Neural progenitor cell (in vitro differentiated cells): ENCODE data around the gene SIAE. TPM values are rescaled to one million over a fixed set of nuclear protein-coding genes. Genes with fewer than 3 reads are reported as not detected.

Source experiments
- DNase-seq: peaks from one replicate; pipeline ENCODE4 v3.0.0-alpha.2; 2016; ENCODE audit warnings: low spot score
- H2AFZ ChIP-seq: fragments of 200-600 bp; sonication (generic); replicated peaks from 2 replicates; pipeline ENCODE4 v1.6.1; 2016; ENCODE audit warnings: antibody characterized with exemption
- H3F3A ChIP-seq: fragments of 200-600 bp; sonication (generic); 2 replicates; pipeline ENCODE4 v1.6.1; 2016; ENCODE audit warnings: antibody characterized with exemption, low read depth
- H3K27ac ChIP-seq: fragments of 200-600 bp; sonication (generic); 2 replicates; pipeline ENCODE4 v1.5.1; 2016; ENCODE audit warnings: mild to moderate bottlenecking
- H3K27me3 ChIP-seq: fragments of 200-600 bp; sonication (generic); 2 replicates; pipeline ENCODE4 v1.6.1; 2016; ENCODE audit warnings: mild to moderate bottlenecking, moderate library complexity
- H3K36me3 ChIP-seq: fragments of 200-600 bp; sonication (generic); 2 replicates; pipeline ENCODE4 v1.5.1; 2016
- H3K4me1 ChIP-seq: fragments of 200-600 bp; sonication (generic); 2 replicates; pipeline ENCODE4 v1.6.1; 2016; ENCODE audit warnings: mixed run types
- H3K4me2 ChIP-seq: fragments of 200-600 bp; sonication (generic); 2 replicates; pipeline ENCODE4 v1.6.1; 2016
- H3K4me3 ChIP-seq: fragments of 200-600 bp; sonication (generic); 2 replicates; pipeline ENCODE4 v1.5.1; 2016
- H3K79me2 ChIP-seq: fragments of 200-600 bp; sonication (generic); 2 replicates; pipeline ENCODE4 v1.6.1; 2016; ENCODE audit warnings: low read depth
- H3K9ac ChIP-seq: fragments of 200-600 bp; sonication (generic); 2 replicates; pipeline ENCODE4 v1.6.1; 2016
- H3K9me3 ChIP-seq: fragments of 200-600 bp; sonication (generic); 2 replicates; pipeline ENCODE4 v1.5.1; 2016; ENCODE audit warnings: low read depth
- H4K20me1 ChIP-seq: fragments of 200-600 bp; sonication (generic); 2 replicates; pipeline ENCODE4 v1.6.1; 2016; ENCODE audit warnings: low read depth
- H3K27ac Mint-ChIP-seq: 3 replicates; pipeline ENCODE4 v1.8.0; 2021; ENCODE audit warnings: mixed read lengths
- H3K27me3 Mint-ChIP-seq: 2 replicates; pipeline ENCODE4 v1.8.0; 2022; ENCODE audit warnings: low read depth, mild to moderate bottlenecking, inconsistent platforms, moderate library complexity, mixed read lengths; ENCODE audit not compliant: insufficient read depth
- H3K36me3 Mint-ChIP-seq: 3 replicates; pipeline ENCODE4 v1.8.0; 2021; ENCODE audit warnings: mixed read lengths
- H3K4me1 Mint-ChIP-seq: 3 replicates; pipeline ENCODE4 v1.8.0; 2021; ENCODE audit warnings: mixed read lengths
- H3K4me3 Mint-ChIP-seq: 3 replicates; pipeline ENCODE4 v1.8.0; 2021; ENCODE audit warnings: mild to moderate bottlenecking, moderate library complexity, mixed read lengths
- H3K9me3 Mint-ChIP-seq: 3 replicates; pipeline ENCODE4 v1.8.0; 2020; ENCODE audit warnings: mixed read lengths
- CTCF ChIP-seq: fragments of 200-600 bp; sonication (generic); IDR thresholded peaks from 2 replicates; pipeline ENCODE4 v1.5.1; 2017; ENCODE audit warnings: antibody characterized with exemption, mild to moderate bottlenecking
- EZH2 ChIP-seq: fragments of 200-600 bp; sonication (generic); IDR thresholded peaks from 2 replicates; pipeline ENCODE4 v1.6.1; 2017; ENCODE audit warnings: antibody characterized with exemption, mild to moderate bottlenecking, moderate library complexity
- EZH2phosphoT487 ChIP-seq: fragments of 200-600 bp; sonication (generic); IDR thresholded peaks from 2 replicates; pipeline ENCODE4 v1.6.1; 2017; ENCODE audit warnings: antibody characterized with exemption
- total RNA-seq: library from RNA; depleted of rRNA; stranded (reverse); fragments of >200 nt; gene quantifications from 2 replicates; pipeline ENCODE4 v1.2.3, GENCODE V29; 2015; ENCODE audit warnings: low replicate concordance

SIAE gene
- total RNA-seq, 1 donor from 2014 or later: 3.6 TPM

GRCh38 chr11:124718801-124719200 is 45.3 kb upstream of the SIAE start:
- peaks cover 27% of the 10 kb centered on the region for H3K4me1 ChIP-seq
- Mint-ChIP-seq H3K27ac (no peak overlapping the region), H3K36me3 (no peaks in the 10 kb centered on the region), H3K4me3 (peak overlapping the region; percentile 83), H3K27me3 (peaks cover 17% of the 10 kb centered on the region), H3K4me1 (peaks cover 49% of the 10 kb centered on the region), H3K9me3 (no peaks in the 10 kb centered on the region)
- H3K9ac ChIP-seq: no peak overlapping the region
- TF ChIP-seq EZH2 (no peak), CTCF (no peak), EZH2phosphoT487 (no peak)
- peak overlapping the region; percentile 52 for H3K4me3 ChIP-seq
- peaks cover 17% of the 10 kb centered on the region for H3F3A ChIP-seq
- H2AFZ ChIP-seq: peak overlapping the region; percentile 99
- no peaks in the 10 kb centered on the region for H4K20me1 ChIP-seq
- no peaks in the 10 kb centered on the region for H3K36me3 ChIP-seq
- H3K27ac ChIP-seq: no peak overlapping the region
- H3K79me2 ChIP-seq: no peaks in the 10 kb centered on the region
- peak overlapping the region; percentile 98 for H3K4me2 ChIP-seq
- H3K9me3 ChIP-seq: no peaks in the 10 kb centered on the region
- peaks cover 83% of the 10 kb centered on the region for H3K27me3 ChIP-seq
- DNase-seq: no peak

- Mint-ChIP-seq H3K27ac (peak overlapping the region; percentile 87), H3K4me3 (peak overlapping the region; percentile 83), H3K4me1 (peaks cover 41% of the 10 kb centered on the region), H3K27me3 (peaks cover 17% of the 10 kb centered on the region), H3K36me3 (no peaks in the 10 kb centered on the region), H3K9me3 (no peaks in the 10 kb centered on the region)
- TF ChIP-seq CTCF: no peak
- no peak for TF ChIP-seq EZH2
- no peak for TF ChIP-seq EZH2phosphoT487
- no peaks in the 10 kb centered on the region for H3K9me3 ChIP-seq
- no peaks in the 10 kb centered on the region for H3K36me3 ChIP-seq
- H3K4me1 ChIP-seq: peaks cover 22% of the 10 kb centered on the region
- peaks cover 17% of the 10 kb centered on the region for H3F3A ChIP-seq
- no peaks in the 10 kb centered on the region for H3K79me2 ChIP-seq
- H3K27me3 ChIP-seq: peaks cover 82% of the 10 kb centered on the region
- H4K20me1 ChIP-seq: no peaks in the 10 kb centered on the region
- H3K4me2 ChIP-seq: peak overlapping the region; percentile 98
- no peak overlapping the region for H3K27ac ChIP-seq
- H3K9ac ChIP-seq: no peak overlapping the region
- peak; percentile 73 for DNase-seq
- H2AFZ ChIP-seq: peak overlapping the region; percentile 99
- H3K4me3 ChIP-seq: peak overlapping the region; percentile 52
Observed at GRCh38 chr11:124717786-124718651, 44.5 kb upstream of the SIAE start.

- peak overlapping the region; percentile 99 for H2AFZ ChIP-seq
- Mint-ChIP-seq H3K27ac (no peak overlapping the region), H3K27me3 (peaks cover 17% of the 10 kb centered on the region), H3K4me3 (peak overlapping the region; percentile 83), H3K4me1 (peaks cover 35% of the 10 kb centered on the region), H3K36me3 (no peaks in the 10 kb centered on the region), H3K9me3 (no peaks in the 10 kb centered on the region)
- H3K36me3 ChIP-seq: no peaks in the 10 kb centered on the region
- no peaks in the 10 kb centered on the region for H3K9me3 ChIP-seq
- H3K27ac ChIP-seq: no peak overlapping the region
- peaks cover 17% of the 10 kb centered on the region for H3F3A ChIP-seq
- peak overlapping the region; percentile 98 for H3K4me2 ChIP-seq
- H3K4me1 ChIP-seq: peaks cover 22% of the 10 kb centered on the region
- DNase-seq: no peak
- TF ChIP-seq EZH2: no peak
- no peak for TF ChIP-seq EZH2phosphoT487
- no peak for TF ChIP-seq CTCF
- H3K4me3 ChIP-seq: peak overlapping the region; percentile 52
- no peaks in the 10 kb centered on the region for H3K79me2 ChIP-seq
- H4K20me1 ChIP-seq: no peaks in the 10 kb centered on the region
- H3K9ac ChIP-seq: no peak overlapping the region
- peaks cover 76% of the 10 kb centered on the region for H3K27me3 ChIP-seq
Observed at GRCh38 chr11:124717421-124717785, 43.9 kb upstream of the SIAE start.
